Measurements from ENCODE around the gene PRPF6.

The PRPF6 gene

DNA sequence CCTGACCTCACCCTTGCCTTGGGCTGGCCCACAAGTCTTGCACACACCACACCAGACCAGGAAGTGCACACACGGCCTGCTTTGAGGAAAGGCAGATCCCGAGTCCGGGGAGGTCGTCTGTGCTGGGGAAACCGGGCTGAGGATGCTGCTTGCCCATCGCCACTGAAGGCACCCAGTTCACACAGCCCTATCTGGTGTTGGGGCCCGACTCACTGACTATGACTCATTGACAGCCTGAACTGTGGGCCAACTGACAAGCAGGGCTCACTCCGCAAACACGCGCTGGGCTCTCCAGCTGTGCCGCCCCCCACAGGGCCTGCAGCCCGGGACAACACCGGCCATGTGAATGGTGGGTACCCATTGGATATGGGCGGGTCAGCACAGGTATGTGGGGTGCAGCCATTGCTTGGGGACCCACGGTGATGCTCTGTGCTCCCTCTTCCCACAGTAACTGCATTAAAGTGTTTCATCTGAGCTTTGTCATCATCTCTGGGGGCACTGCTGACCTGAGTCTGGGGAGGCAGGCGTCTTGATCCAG lies 3.1 kb upstream of the PRPF6 start:
- TF ChIP-seq, protein P1, sequence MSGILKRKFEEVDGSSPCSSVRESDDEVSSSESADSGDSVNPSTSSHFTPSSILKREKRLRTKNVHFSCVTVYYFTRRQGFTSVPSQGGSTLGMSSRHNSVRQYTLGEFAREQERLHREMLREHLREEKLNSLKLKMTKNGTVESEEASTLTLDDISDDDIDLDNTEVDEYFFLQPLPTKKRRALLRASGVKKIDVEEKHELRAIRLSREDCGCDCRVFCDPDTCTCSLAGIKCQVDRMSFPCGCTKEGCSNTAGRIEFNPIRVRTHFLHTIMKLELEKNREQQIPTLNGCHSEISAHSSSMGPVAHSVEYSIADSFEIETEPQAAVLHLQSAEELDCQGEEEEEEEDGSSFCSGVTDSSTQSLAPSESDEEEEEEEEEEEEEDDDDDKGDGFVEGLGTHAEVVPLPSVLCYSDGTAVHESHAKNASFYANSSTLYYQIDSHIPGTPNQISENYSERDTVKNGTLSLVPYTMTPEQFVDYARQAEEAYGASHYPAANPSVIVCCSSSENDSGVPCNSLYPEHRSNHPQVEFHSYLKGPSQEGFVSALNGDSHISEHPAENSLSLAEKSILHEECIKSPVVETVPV (CRISPR knock-in tag; IDR thresholded peaks at IDR 0.05): no peak
- TF ChIP-seq ZNF565 (CRISPR knock-in tag; conservative IDR thresholded peaks at IDR 0.05; ENCODE audit: low read depth): no peak
- TF ChIP-seq PPARA (CRISPR knock-in tag; IDR thresholded peaks at IDR 0.05; ENCODE audit: borderline replicate concordance): no peak
- no peak for TF ChIP-seq ISL1 (CRISPR knock-in tag; IDR thresholded peaks at IDR 0.05)
- TF ChIP-seq GLIS3 (CRISPR knock-in tag; IDR thresholded peaks at IDR 0.05): no peak
- TF ChIP-seq, protein P2, sequence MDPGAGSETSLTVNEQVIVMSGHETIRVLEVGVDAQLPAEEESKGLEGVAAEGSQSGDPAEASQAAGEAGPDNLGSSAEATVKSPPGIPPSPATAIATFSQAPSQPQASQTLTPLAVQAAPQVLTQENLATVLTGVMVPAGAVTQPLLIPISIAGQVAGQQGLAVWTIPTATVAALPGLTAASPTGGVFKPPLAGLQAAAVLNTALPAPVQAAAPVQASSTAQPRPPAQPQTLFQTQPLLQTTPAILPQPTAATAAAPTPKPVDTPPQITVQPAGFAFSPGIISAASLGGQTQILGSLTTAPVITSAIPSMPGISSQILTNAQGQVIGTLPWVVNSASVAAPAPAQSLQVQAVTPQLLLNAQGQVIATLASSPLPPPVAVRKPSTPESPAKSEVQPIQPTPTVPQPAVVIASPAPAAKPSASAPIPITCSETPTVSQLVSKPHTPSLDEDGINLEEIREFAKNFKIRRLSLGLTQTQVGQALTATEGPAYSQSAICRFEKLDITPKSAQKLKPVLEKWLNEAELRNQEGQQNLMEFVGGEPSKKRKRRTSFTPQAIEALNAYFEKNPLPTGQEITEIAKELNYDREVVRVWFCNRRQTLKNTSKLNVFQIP (CRISPR knock-in tag; IDR thresholded peaks at IDR 0.05; ENCODE audit: borderline replicate concordance, low read depth): no peak
- TF ChIP-seq, protein P3, sequence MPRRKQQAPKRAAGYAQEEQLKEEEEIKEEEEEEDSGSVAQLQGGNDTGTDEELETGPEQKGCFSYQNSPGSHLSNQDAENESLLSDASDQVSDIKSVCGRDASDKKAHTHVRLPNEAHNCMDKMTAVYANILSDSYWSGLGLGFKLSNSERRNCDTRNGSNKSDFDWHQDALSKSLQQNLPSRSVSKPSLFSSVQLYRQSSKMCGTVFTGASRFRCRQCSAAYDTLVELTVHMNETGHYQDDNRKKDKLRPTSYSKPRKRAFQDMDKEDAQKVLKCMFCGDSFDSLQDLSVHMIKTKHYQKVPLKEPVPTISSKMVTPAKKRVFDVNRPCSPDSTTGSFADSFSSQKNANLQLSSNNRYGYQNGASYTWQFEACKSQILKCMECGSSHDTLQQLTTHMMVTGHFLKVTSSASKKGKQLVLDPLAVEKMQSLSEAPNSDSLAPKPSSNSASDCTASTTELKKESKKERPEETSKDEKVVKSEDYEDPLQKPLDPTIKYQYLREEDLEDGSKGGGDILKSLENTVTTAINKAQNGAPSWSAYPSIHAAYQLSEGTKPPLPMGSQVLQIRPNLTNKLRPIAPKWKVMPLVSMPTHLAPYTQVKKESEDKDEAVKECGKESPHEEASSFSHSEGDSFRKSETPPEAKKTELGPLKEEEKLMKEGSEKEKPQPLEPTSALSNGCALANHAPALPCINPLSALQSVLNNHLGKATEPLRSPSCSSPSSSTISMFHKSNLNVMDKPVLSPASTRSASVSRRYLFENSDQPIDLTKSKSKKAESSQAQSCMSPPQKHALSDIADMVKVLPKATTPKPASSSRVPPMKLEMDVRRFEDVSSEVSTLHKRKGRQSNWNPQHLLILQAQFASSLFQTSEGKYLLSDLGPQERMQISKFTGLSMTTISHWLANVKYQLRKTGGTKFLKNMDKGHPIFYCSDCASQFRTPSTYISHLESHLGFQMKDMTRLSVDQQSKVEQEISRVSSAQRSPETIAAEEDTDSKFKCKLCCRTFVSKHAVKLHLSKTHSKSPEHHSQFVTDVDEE (CRISPR knock-in tag; IDR thresholded peaks at IDR 0.05): no peak
- no peak for TF ChIP-seq RARB (CRISPR knock-in tag; IDR thresholded peaks at IDR 0.05)
- ATAC-seq: peak; percentile 7; the same call in 2 of the 3 replicates

DNA sequence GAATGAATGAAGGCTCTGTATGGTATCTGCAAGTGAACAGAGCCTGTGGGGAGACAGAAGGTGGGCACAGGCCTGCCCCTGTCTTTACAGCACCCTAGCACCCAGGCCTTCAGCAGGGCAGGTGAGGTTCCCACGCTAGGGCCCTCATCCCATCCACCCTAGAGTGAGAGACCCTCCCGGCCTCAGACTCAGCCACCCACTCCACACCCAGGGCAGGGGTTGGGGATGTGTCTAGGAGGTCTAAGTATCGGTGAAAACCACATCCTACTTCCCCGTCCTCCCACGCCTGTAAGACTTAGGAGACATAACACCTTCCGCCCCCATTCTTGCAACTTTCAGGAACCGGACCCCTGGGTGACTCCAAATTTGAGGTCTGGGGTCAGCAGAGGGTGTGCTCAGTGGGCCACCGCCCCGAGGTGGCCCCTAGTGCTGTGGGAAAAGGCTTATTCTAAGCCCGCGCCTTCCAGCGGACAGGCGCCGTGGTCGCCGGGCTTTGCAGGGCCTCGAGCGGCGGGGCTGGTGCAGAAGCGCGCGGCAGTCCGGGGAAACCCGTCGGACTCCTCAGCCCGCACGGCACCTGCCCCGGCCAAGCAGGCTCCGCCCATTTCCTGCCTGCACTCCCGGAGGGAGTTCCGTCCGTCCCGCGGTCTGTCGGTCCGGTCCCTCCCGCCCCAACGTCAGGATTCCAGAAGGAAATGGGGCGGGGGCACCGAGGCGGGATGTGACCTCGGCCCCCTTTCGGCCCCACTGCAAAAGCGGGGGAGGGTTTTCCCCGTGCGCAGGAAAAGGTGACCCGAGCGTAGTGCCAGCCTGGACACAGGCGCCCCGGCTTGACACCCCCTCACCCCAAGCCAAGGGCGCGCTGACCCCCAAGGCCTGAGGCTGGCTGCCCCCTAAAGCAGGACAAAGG lies 2.4 kb upstream of the PRPF6 start:
- TF ChIP-seq, protein P2 (CRISPR knock-in tag; IDR thresholded peaks at IDR 0.05; ENCODE audit: borderline replicate concordance, low read depth): no peak
- ATAC-seq: peak; percentile 20

DNA sequence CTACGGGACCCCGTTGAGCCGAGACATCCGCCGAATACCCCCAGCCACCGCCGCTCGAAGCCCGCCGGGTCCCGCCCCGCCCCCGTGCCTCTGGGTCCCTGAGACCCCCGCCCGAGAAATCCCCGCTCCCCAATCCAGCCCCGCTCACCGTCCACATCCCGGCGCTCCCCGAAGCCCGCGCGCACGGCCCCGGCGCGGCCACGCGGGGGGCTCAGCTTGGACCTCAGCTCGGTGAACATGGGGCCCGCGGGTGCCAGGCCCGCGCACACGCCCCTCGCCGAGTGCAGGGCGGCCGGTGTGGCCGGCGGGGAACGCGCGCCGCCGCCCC lies 1.7 kb upstream of the PRPF6 start:
- no peak for ATAC-seq
- no peak for TF ChIP-seq ZFP30 (CRISPR knock-in tag; IDR thresholded peaks at IDR 0.05)
- TF ChIP-seq ISL1 (CRISPR knock-in tag; IDR thresholded peaks at IDR 0.05): no peak
- no peak for TF ChIP-seq TOX (CRISPR knock-in tag; IDR thresholded peaks at IDR 0.05; ENCODE audit: borderline replicate concordance)
- TF ChIP-seq, protein P4, sequence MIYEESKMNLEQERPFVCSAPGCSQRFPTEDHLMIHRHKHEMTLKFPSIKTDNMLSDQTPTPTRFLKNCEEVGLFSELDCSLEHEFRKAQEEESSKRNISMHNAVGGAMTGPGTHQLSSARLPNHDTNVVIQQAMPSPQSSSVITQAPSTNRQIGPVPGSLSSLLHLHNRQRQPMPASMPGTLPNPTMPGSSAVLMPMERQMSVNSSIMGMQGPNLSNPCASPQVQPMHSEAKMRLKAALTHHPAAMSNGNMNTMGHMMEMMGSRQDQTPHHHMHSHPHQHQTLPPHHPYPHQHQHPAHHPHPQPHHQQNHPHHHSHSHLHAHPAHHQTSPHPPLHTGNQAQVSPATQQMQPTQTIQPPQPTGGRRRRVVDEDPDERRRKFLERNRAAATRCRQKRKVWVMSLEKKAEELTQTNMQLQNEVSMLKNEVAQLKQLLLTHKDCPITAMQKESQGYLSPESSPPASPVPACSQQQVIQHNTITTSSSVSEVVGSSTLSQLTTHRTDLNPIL (CRISPR knock-in tag; IDR thresholded peaks at IDR 0.05; ENCODE audit: low read depth): no peak
- no peak for TF ChIP-seq ZNF70 (CRISPR knock-in tag; IDR thresholded peaks at IDR 0.05)
- no peak for TF ChIP-seq TCF4 (CRISPR knock-in tag; IDR thresholded peaks at IDR 0.05; ENCODE audit: borderline replicate concordance)
- TF ChIP-seq BACH2 (CRISPR knock-in tag; IDR thresholded peaks at IDR 0.05; ENCODE audit: borderline replicate concordance): no peak
- TF ChIP-seq ZC3H10 (CRISPR knock-in tag; IDR thresholded peaks at IDR 0.05): no peak
- TF ChIP-seq, protein P5, sequence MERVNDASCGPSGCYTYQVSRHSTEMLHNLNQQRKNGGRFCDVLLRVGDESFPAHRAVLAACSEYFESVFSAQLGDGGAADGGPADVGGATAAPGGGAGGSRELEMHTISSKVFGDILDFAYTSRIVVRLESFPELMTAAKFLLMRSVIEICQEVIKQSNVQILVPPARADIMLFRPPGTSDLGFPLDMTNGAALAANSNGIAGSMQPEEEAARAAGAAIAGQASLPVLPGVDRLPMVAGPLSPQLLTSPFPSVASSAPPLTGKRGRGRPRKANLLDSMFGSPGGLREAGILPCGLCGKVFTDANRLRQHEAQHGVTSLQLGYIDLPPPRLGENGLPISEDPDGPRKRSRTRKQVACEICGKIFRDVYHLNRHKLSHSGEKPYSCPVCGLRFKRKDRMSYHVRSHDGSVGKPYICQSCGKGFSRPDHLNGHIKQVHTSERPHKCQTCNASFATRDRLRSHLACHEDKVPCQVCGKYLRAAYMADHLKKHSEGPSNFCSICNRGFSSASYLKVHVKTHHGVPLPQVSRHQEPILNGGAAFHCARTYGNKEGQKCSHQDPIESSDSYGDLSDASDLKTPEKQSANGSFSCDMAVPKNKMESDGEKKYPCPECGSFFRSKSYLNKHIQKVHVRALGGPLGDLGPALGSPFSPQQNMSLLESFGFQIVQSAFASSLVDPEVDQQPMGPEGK (CRISPR knock-in tag; IDR thresholded peaks at IDR 0.05; ENCODE audit: borderline replicate concordance): no peak
- no peak for TF ChIP-seq ZNF565 (CRISPR knock-in tag; conservative IDR thresholded peaks at IDR 0.05; ENCODE audit: low read depth)
- TF ChIP-seq, protein P1 (CRISPR knock-in tag; IDR thresholded peaks at IDR 0.05): no peak
- no peak for TF ChIP-seq OSR1 (CRISPR knock-in tag; IDR thresholded peaks at IDR 0.05)
- TF ChIP-seq, protein P2 (CRISPR knock-in tag; IDR thresholded peaks at IDR 0.05; ENCODE audit: borderline replicate concordance, low read depth): no peak

Data from SK-N-SH treated with all-trans-retinoic acid at 6 μM for 48 hours (cell line).